Epidermal melanocyte (primary cell): ENCODE results near the gene ACSS3.
"Not testable (repeated sequence)": the region's sequence is repeated elsewhere in the genome, so short reads cannot be mapped to it uniquely, and the experiment has no call there.

Experiments
- DNase-seq: peaks from one replicate; pipeline ENCODE4 v3.0.0; 2011; ENCODE audit warnings: low spot score; ENCODE audit not compliant: insufficient read length

Gene ACSS3

DNA sequence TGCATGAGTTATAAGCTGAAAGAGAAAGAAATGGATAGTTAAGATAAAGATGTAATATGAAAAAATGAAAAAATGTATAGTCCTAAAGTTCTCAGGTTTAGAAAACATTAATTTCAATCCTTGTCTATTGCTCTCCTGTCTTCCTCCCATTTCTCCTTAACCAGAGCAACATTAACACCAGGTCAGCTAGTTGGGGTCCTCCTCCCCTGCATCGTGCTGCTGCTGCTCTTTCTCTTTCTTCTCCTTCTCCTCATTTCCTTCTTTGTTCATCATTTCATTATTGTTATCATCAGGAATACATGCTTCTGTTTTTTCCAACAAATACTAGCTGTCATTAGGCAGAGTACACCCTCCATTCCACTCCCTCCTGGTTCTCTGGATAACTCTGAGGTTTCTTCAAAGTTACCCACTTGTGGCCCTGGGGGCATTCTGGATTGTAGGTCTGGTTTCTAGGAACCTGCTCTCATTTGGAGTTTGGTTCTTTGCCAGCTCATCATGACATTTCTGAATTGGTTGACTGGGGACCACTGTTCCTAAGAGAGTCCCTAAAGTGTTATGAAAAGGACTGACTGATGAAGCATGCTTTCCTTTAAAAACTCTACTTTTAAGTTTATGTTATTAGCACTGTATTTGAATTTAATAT is 17.0 kb downstream of the ACSS3 start:
- no peak for DNase-seq

- no peak for DNase-seq
Measured at GRCh38 chr12:81095501-81096232, 17.8 kb downstream of the ACSS3 start.

DNA sequence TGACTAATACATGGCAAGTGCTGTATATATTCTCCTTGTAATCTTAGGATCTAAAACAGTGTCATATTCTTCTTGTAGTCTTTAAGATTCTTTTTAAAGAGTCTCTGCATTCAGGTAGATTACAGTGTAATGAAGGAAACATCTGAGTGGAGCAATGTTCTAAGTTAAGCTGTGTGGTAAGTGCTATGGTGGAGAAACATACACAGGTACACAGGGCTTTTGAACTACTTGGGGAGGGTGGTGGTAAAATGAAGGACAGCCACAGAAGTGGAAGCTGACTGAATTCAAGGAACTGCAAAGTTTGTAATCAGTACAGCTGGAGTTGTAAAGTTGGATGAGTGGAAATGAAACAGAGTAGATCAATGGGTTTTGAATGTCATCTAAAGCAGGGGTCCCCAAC is 27.8 kb downstream of the ACSS3 start:
- no peak for DNase-seq

GRCh38 chr12:81114226-81114625 is 36.3 kb downstream of the ACSS3 start:
- DNase-seq = no peak

DNA sequence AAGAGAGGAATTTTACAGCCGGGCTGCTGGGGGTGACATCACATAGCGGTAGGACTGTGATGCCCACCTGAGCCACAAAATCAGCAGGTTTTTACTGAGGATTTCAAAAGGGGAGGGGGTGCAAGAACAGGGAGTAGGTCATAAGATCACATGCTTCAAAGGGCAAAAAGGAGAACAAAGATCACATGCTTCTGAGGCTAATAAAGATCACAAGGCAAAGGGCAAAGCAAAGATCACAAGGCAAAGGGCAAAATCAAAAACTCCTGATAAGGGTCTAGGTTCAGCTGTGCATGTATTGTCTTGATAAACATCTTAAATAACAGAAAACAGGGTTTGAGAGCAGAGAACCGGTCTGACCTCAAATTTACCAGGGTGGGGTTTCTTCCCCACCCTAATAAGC is 41.2 kb downstream of the ACSS3 start:
- not testable (repeated sequence) for DNase-seq

DNA sequence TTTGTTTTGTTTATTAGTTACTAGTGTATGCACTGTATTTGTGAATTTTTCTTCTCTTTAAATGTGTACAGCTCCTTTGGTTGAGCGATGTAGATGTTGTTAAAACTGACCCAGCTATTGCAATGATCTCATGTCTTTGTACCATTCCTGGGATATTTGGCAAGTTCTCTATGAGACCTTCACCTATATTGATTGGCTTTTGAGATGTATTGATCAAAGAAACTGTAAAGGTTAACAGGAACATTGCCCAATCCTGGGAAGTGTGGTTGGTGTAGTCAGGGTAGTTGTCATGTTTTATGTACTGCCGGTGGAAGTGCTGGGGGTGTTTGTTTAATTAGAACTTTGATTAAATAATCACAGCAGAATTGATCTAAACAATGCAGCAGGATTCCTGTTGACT is 43.1 kb downstream of the ACSS3 start:
- no peak for DNase-seq

- no peak for DNase-seq
Measured at GRCh38 chr12:81123611-81124010, 45.7 kb downstream of the ACSS3 start.

GRCh38 chr12:81125691-81126090 is 47.8 kb downstream of the ACSS3 start:
- DNase-seq = no peak

DNA sequence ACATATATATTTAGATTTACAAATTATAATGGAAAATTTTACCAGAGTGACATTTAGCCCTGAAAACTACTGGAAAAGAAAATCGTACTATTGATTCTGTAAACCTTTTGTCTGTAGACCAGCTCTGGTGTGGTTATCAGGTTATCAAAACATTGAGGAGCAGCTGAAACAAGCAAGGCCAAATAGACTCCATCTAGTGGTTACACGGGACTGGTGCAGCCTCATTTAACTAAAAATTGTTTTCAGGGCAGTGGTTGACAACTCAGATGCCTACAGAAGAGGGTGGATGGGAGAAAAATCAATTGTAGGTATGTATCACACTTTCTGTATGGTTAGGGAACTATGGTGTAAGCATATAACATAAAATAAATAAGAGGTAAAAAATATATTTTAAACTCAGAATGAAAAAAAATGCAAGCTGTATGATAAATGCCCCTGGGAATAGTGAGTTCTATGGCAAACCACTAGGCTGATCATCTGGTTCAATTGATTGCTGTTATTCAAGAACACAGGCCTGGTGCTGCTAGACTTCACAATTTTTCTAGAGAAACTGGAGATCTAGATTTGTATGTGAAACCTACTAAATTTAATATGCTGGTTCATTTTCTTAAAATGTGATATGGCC is 51.2 kb downstream of the ACSS3 start:
- peak; percentile 23 for DNase-seq

DNA sequence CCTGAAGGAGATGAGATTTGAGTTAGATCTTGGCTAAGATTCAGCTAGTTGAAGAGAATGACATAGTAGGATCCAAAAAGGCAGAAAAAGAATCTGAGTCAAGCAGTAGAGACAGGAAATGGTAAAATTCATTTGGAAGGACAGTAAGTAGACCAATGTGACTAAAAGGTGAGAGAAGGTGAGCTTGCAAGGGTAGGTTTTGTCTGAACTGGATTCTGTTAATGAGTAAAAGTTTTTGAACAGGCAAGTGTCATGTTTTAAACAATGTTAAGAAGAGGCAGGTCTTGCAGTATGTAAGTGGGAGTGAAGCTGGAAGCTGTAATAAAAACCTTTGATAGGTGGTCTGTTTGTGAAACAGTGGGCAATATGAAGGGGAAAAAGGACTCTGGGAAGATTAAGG is 58.6 kb downstream of the ACSS3 start:
- DNase-seq = no peak

DNA sequence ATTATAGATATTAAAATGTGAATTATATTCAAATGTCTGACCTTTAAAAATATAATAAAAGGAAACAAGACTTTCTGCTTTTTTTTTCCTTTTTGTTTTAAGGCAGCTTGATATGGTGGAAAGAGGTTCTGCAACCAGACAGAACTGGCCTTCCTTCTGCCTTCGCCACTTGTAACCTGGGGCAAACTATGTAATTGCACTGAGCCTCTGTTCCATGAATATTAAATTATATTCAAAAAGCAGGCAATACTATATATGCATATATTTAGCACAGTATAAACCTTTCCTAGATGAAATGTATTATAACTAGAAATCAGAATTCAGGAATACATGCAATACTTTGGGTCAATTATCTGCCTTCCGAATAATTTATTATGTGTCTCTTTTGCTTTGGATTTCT is 59.9 kb downstream of the ACSS3 start:
- DNase-seq = no peak

- DNase-seq = no peak
Measured at GRCh38 chr12:81141217-81141616, 63.3 kb downstream of the ACSS3 start.

- no peak for DNase-seq
Measured at GRCh38 chr12:81143057-81143456, 65.2 kb downstream of the ACSS3 start.

- DNase-seq = no peak
Measured at GRCh38 chr12:81146228-81147225, 68.6 kb downstream of the ACSS3 start.

DNA sequence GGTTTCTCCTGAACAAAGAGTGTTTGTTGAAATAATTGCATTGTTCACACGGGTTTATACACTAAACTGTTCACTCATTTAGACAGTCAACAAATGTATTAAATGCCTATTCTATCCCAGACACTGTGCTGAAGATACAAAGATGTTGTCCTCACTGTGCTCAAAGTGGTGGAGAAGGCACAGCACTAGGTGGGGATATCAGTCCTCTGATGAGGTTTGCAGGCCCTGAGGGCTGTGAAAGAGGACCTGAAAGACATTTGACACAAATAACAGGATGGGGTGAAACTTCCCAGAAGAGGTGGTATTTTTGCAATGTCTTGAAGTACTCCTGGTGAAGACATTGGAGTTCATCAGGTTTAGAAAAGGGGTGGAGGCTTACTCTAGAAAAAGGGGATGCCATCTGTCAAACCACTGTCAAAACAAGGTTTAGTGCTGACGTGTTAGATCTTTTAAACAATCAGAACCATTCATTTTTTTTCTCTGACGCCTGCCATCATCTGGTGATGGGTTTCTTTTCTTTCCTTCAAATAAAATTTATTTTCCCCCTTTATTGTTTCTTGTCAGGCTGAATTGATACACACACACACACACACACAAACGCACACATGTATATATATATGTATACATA is 69.5 kb downstream of the ACSS3 start:
- DNase-seq = no peak

DNA sequence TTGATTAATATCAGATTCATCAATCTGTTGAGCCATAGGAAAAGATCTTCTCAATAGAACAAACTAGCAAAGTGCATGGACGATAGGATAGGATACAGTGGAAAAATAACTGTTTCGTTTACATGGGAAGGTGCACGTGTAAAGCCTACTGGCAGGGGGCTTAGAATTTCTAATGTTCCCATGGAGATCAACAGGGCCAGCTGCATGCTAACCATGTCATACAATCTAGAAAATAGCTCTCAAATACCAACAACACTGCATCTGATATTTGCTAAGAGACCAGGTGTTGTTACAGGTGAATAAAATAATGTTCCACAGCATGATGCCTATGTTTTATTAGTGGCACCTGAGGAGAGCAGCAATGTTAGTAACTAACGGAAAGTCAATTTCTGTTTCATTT is 72.5 kb downstream of the ACSS3 start:
- no peak for DNase-seq

DNA sequence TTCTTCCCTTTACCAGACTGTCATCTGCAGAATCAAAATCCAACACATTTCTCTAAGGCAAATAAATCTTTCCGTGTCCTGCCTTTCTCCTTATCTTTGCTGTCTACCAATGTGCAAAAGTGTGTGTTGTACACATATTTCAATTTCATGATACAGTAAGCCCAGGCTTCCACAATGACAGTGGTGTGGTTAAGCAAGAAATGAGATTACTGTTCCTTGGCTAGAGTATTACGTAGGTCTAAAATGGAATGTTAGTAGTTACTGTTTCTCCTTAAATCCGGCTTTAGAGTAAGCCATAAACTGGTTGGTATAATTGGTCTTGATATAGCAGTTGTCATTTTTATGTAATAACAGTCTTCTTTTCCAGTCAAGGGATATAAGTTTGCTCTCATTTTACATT is 82.0 kb downstream of the ACSS3 start:
- no peak for DNase-seq

- no peak for DNase-seq
Measured at GRCh38 chr12:81161680-81162079, 83.8 kb downstream of the ACSS3 start.

DNA sequence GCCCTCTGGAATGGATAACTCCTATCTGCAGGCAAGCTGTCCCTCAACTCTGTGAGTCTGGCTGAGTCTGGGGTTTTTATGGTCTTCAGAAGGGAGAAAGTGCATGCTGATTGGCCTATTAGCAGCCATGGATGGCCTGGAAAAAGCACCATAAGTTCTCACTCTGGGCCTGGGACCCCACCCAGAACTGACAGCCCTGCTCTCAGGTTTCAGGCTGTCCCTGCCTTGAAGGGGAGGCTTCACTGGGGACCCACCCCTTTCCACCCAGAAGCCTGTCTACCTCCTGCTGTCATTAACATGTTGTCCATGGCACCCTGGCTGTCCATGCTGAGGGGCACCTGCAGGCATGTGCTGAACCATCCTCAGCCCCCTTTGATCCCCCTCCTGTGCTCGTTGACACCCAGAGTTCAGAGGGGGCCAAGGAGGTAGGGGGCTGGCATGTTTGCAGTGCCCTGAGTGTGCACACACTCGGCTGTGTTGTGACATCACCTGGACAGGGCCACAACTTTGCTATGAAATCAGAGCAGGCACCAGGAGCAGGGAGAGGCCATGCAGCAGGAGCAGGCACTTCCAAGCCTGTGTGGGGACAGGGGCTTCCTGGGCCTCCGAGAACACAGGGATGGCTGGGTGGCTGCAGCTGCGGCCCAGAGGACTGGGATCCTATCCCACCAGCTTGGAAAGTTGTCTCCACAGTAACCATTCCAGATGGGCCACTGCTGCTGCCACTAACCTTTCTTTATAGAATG is 84.7 kb downstream of the ACSS3 start:
- no peak for DNase-seq

- no peak for DNase-seq
Measured at GRCh38 chr12:81164827-81165226, 86.9 kb downstream of the ACSS3 start.
